Measurements from ENCODE around the gene STAT5B. TPM values are rescaled to one million over a fixed set of nuclear protein-coding genes. Genes with fewer than 3 reads are reported as not detected.

Gene STAT5B
- total RNA-seq, 1 donor from 2014 or later, result 52.3 TPM

DNA sequence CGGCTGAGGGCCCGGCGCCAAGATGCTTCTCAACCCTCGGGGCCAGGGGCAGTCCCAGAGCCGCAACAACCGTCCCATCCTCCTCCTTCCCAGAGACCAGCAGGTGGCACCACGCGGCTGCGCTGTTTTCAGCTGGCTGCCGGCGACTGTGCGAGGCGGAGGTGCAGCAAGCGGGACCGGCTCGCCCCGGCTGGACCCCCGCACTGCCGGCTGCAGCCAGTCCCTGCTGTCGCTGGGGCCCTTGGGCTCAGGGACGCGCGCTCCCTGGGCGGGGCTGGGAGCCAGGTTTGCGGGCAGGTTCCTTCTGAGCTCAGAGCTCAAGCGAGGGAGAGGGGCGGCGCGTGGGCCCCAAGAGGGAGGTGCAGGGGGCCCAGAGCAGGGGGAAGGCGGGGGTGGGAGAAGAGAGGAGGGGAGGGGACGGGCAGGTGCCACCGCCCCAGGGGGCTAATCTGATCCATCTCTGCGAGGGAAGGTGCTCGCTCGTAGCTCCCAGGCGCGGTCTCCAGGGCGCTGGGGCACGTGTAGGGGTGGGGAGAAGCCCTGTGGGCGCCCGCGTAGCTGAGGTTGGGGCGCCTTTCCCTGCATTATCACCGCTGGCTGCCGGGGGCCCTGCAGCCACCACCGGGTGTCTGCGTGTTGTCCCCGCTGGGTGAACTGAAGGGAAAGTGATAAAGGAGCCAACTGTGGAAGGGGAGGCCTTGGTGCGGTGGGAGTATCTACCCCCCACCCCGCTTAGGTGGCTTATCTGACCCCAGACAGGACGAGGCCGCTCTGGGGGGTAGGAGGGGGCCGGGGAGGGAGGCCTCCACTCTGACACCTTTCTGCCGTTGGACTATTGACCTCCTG is 36.3 kb upstream of the STAT5B start:
- peak; percentile 65 to 84 for DNase-seq (ENCODE audit: low spot score in 2 of 2, unreplicated experiment in 2 of 2)
- Mint-ChIP-seq H3K36me3 (peaks cover 16% of the 10 kb centered on the region), H3K27ac (peak overlapping the region; percentile 97), H3K4me1 (peaks cover 31% of the 10 kb centered on the region), H3K9me3 (no peaks in the 10 kb centered on the region), H3K4me3 (peak overlapping the region; percentile 62), H3K27me3 (ENCODE audit: low read depth) (no peaks in the 10 kb centered on the region)
- TF ChIP-seq CTCF (IDR thresholded peaks at IDR 0.05; ENCODE audit: unreplicated experiment), result peak; percentile 26

GRCh38 chr17:42312035-42312284 is 35.8 kb upstream of the STAT5B start:
- DNase-seq (ENCODE audit: low spot score in 2 of 2, unreplicated experiment in 2 of 2), result no peak
- TF ChIP-seq CTCF (IDR thresholded peaks at IDR 0.05; ENCODE audit: unreplicated experiment), result no peak
- H3K27me3 Mint-ChIP-seq (ENCODE audit: low read depth), result no peaks in the 10 kb centered on the region
- H3K9me3 Mint-ChIP-seq, result no peaks in the 10 kb centered on the region
- peak overlapping the region; percentile 97 for H3K27ac Mint-ChIP-seq
- peaks cover 16% of the 10 kb centered on the region for H3K36me3 Mint-ChIP-seq
- H3K4me3 Mint-ChIP-seq, result peak overlapping the region; percentile 62
- H3K4me1 Mint-ChIP-seq, result peaks cover 31% of the 10 kb centered on the region

GRCh38 chr17:42311240-42312034 is 35.2 kb upstream of the STAT5B start:
- Mint-ChIP-seq H3K9me3 (no peaks in the 10 kb centered on the region), H3K36me3 (peaks cover 13% of the 10 kb centered on the region), H3K27me3 (ENCODE audit: low read depth) (no peaks in the 10 kb centered on the region), H3K27ac (peak overlapping the region; percentile 97), H3K4me1 (peaks cover 31% of the 10 kb centered on the region), H3K4me3 (peak overlapping the region; percentile 62)
- no peak for TF ChIP-seq CTCF (IDR thresholded peaks at IDR 0.05; ENCODE audit: unreplicated experiment)
- DNase-seq (ENCODE audit: low spot score in 2 of 2, unreplicated experiment in 2 of 2), result peak; percentile 47 to 71

GRCh38 chr17:42310787-42311215 is 34.6 kb upstream of the STAT5B start:
- no peaks in the 10 kb centered on the region for H3K27me3 Mint-ChIP-seq (ENCODE audit: low read depth)
- H3K9me3 Mint-ChIP-seq, result no peaks in the 10 kb centered on the region
- no peak for TF ChIP-seq CTCF (IDR thresholded peaks at IDR 0.05; ENCODE audit: unreplicated experiment)
- no peak overlapping the region for H3K4me3 Mint-ChIP-seq
- H3K27ac Mint-ChIP-seq, result peak overlapping the region; percentile 97
- H3K36me3 Mint-ChIP-seq, result peaks cover 11% of the 10 kb centered on the region
- H3K4me1 Mint-ChIP-seq, result peaks cover 31% of the 10 kb centered on the region
- no peak for DNase-seq (ENCODE audit: low spot score in 2 of 2, unreplicated experiment in 2 of 2)

DNA sequence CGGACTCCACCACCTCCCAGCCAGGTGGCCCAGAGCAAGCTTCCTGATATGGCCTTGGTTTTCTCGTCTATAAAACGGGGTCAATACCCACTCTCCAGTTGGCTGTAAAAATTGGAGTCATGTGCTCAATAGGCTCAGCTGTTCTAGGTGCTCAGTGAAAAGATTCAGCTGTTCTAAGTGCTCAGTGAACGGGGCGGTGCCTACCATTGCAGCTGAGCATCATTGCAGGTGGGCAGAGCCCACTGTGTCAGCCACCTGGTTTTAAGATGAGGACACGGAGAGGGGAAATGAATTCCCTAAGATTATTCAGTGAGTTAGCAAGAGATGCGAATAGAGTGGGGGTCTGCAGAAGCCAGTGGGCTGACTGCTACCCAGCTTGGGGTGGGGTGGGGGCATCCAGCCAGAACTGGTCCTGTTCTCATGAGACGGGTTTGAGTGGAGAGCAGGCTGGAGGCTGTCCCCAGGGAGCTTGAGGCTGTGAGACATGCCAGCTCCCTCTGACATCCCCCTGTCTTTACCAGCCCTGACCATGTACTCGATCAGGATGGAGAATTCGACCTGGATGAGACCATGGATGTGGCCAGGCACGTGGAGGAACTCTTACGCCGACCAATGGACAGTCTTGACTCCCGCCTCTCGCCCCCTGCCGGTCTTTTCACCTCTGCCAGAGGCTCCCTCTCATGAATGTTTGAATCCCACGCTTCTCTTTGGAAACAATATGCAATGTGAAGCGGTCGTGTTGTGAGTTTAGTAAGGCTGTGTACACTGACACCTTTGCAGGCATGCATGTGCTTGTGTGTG is 34.0 kb upstream of the STAT5B start:
- Mint-ChIP-seq H3K9me3 (no peaks in the 10 kb centered on the region), H3K4me1 (peaks cover 31% of the 10 kb centered on the region), H3K4me3 (no peak overlapping the region), H3K36me3 (peaks cover 5% of the 10 kb centered on the region), H3K27me3 (ENCODE audit: low read depth) (no peaks in the 10 kb centered on the region), H3K27ac (peak overlapping the region; percentile 97)
- TF ChIP-seq CTCF (IDR thresholded peaks at IDR 0.05; ENCODE audit: unreplicated experiment), result no peak
- no peak for DNase-seq (ENCODE audit: low spot score in 2 of 2, unreplicated experiment in 2 of 2)
